HG02763 (cell line): ENCODE measurements around the gene DRC3.

Experiments
- ATAC-seq: cut with Tn5 transposase; IDR thresholded peaks from one replicate; pipeline ENCODE4 v1.9.1; 2021; ENCODE audit warnings: mild to moderate bottlenecking, moderate library complexity; ENCODE audit not compliant: unreplicated experiment

The DRC3 gene

GRCh38 chr17:17964710-17965109, 8.0 kb upstream of the DRC3 start:
- ATAC-seq = no peak

DNA sequence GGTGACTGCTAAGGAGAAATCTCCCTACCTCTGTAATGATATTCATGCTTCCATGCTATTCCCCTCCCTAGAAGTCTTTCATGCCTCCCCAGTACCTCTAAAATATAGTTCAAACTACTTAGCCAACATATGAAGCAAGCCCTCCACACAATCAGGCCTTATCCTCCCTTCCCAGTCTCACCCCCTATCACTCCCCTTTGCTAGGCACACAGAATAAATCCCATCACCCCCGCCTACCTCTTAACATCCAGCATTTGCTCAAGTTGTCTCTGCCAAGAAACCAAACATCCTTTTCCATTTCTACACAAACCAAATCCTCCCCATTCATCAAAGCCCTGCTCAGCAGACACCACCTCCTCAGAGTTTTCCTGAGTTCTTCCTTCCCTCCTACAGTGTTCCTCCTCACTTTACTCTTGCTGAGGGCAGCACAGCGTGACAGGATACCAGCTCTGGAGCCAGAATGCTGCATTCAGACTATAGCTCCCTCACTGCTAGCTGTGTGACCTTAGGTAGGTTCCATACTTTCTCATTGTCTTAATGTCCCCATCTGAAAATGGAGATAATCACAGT, 7.4 kb upstream of the DRC3 start:
- ATAC-seq = no peak

- ATAC-seq = no peak
These were observed 6.3 kb upstream of the DRC3 start for GRCh38 chr17:17966399-17966798.

GRCh38 chr17:17970699-17971430, 1.8 kb upstream of the DRC3 start:
- no peak for ATAC-seq

DNA sequence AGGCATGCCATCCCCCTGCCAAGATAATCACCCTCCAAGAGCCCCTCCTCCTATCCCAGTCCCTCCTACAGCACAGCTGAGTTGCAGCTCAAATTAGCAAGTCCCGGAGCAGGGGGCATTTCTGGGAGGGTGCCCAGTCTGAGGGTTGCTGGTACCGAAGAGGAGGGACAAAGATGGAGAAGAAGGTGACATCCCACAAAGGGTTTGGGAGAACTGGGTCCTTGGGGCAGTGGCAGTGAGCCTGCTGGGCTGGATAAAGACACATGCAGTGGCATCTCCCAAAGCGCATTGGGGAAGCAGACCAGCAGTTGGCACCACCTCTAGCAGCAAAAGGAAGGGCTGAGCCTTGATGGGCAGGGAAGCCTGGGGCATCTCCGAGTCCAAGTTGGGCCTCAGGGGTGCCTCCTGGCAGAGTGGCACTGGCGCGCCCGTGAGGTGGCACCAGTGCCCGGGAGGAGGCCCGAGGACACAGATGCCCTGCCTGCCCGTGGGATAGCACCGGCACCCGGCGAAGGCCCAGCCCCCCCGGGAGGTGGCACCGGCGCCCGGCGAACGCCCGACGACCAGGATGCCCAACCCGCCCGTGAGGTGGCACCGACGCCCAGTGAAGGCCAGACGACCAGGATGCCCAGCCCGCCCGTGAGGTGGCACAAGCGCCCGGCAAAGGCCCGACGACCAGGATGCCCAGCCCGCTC, 1.1 kb upstream of the DRC3 start:
- ATAC-seq = no peak

DNA sequence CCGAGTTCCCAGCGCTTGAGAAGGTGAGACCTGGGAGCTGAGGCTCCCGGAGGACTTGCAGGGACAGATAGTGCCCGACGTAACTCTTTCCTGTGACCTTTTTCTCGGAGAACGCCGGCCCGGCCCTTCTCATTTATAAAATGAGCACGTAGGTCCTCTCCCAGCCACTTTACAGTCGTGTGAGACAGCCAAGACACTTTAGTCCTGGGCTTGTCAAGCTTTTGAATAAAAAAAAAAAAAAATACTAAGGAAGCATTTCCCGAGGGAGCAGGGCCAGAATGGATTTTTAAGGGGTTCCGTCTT, 241 bp downstream of the DRC3 start:
- no peak for ATAC-seq

DNA sequence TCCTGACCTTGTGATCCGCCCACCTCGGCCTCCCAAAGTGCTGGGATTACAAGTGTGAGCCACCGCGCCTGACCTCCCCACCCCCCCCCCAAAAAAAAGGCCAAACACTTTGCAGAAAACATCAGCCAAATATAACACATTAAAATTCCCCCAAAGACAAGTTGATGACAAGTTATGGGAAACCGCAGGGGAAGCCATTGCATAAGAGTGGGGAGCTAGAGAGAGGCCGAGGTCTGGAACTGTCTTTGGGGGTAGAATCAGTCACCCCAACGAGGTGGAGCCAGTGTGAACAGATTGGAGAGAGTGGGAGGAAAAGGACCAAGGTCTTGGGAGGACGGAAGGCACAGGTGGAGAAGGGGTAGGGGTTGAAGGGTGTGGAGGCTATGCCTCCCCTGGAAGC, 2.8 kb downstream of the DRC3 start:
- no peak for ATAC-seq

DNA sequence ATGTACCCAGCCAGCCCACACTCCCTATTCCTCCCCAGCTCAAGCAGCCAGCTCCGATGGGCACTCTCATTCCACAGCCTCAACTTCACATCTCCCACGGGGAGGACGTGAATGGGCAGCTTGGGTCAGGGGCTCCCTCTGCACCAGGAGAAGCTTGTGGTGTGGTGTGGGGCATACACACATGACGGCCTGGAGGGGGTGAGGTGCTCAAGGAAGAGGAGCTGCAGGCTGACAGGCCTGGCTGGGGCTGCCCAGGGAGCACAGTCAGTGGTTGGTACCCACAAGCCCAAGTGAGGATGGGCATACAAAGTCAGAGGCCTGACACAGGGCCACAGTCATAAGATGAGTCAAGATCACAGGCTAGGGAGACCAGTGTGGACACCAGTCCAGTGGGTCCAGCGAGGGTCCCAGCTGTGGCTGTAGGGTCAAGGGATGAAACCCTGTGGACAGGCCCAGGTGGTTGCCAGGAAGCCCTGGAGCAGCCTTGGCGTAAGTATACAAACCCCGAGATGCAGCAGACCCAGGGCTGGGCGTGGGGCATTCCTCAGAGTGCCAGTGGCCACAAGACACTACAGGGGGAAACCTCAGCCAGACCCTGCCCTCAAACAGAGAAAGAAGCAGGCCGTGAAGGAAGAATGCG, 4.4 kb downstream of the DRC3 start:
- ATAC-seq = no peak

DNA sequence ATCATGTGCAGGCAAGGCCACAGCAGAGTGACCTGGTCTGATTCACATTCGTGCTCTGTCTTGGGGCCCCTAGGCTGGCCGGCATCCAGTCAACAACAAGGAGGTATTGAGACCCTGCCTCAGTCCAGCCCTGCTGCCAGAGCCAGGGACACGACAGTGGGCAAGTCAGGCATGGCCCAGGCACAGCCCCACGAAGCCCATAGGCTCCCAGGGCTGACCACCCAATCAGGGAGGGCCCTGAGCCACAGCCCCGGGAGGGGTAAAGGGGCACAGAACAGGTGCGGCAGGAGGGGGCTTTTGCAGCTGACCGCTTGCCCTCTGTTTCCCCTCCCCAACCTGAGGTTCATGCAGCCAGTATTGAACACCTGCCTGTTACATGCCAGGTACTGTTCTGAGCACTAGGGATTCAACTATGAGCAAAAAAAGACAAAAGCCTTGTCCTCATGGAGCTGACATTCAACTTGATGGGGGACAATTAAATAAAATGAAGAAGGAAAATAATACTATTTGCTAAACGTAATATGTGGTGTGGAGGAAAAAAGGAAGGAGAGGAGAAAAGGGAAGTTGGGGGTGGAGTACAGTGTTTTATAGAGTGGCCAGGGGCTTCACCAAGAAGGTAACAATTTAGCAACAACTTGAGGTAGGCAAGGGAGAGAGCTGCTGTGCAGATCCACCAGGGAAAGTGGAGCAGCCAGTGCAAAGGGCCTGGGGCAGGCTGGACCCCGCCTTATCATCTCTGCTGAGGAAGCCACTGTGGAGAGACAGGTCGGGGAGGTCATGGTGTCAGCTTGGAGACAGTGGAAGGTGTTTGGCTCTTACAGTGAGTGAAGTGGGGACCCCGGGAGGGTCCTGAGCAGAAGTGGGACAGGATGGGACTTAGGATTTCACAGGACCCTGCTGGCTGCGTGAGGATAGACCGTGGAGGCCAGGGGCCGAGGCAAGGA, 6.1 kb downstream of the DRC3 start:
- ATAC-seq = no peak

GRCh38 chr17:17979778-17980177, 7.1 kb downstream of the DRC3 start:
- ATAC-seq = no peak

GRCh38 chr17:17981330-17981729, 8.7 kb downstream of the DRC3 start:
- no peak for ATAC-seq

DNA sequence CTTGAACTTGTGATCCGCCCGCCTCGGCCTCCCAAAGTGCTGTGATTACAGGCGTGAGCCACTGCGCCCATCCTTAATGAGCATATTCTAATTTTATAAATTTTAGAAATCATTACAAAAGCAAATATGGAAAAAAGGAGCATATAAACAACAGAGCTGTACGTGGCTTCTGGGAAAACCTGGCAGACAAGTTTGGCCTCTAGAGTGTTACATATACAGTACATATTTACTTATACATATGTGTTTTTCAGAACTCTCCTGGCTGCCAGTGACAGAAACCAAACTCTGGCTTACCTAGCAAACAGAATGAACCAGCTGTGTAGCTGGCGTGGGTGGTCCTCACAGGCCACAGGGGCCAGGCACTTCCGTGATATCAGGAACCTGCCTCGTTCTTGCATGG, 10.1 kb downstream of the DRC3 start:
- ATAC-seq = no peak

- ATAC-seq = no peak
These were observed 10.7 kb downstream of the DRC3 start for GRCh38 chr17:17983376-17983775.

DNA sequence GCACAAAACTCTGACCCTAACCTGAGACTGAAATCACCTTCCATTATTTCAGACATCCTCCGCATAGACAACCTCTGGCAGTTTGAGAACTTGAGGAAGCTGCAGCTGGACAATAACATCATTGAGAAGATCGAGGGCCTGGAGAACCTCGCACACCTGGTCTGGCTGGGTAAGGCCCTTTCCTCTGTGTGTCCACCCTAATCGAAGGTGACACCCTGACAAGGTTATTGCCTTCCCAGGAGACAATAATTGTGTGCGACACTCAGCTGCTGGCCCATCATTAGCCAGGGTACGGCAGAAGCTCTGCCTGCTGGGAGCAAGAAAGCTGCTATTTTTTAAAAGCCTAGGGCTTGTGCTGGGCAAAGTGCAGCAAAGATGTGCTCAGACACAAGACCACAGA, 11.1 kb downstream of the DRC3 start:
- no peak for ATAC-seq

DNA sequence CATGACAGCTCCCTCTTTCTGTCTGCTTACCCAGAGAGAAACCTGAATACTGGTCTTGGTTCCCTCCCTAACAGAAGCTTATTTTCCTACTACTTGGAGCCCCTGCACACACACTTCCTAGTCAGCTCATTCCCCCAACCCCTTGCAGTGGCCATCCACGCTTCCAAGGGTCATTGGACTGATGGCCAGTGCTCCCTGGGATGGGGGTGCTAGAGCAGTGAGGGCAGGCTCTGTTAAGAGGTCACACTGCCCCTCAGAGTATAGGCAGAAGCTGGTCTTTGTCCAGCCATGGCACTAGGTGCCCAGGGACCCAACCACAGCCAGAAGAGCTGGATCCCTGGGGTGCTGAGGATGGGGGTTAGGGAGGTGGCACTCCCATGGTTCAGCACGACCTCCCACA, 12.5 kb downstream of the DRC3 start:
- no peak for ATAC-seq

DNA sequence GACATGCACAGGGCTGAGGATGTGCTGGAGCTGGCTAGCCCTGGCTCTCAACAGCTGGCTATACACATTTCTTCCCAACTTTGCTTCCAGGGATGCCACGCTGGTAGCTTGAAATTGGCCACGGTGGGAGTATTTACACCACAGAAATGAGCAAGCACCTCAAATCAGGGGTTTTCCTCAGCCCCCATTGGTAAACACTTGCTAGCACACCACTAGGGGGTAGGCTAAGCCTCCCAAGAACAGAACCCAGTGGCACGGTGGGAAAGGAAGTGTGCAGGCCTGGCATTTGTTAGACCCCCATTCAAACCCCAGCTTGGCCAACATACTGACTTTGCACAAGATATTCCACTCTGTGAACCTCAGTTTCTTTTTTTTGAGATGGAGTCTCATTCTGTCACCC, 12.9 kb downstream of the DRC3 start:
- no peak for ATAC-seq

DNA sequence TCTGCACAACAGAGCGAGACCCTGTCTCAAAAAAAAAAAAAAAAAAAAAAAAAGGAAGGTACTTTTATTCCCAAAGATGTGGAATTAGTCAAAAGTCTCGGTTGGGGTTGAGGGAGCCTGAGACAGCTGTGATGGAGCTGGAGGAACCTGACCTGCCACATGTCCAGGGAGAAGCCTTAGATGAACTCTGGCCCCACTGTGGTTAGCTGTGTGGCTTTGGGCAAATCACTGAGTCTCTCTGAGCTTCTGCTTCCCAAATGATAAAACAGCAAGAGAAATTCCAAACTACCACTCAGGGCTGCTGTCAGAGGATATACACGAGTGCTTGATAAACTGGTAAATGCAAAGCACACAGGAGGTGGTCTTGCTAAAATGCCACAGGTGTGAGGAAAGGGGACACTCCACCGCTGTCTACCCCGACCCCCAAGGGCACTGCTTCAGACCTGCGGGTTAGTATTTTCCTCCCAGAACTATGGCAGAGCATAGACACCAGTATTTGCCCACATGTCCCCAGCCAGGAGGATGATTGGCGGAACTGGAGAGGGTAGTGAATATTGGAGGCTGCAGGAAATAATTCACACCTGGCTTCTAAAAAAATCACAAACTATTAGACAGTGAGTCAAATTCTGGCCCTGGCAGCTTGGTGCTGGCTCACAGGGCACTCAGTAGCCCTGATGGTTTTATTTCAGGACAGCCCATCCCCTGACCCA, 14.7 kb downstream of the DRC3 start:
- no peak for ATAC-seq

GRCh38 chr17:17987901-17988300, 15.2 kb downstream of the DRC3 start:
- ATAC-seq = no peak

- ATAC-seq = no peak
These were observed 15.8 kb downstream of the DRC3 start for GRCh38 chr17:17988427-17988945.

- no peak for ATAC-seq
These were observed 16.4 kb downstream of the DRC3 start for GRCh38 chr17:17989081-17989480.
